Measurements from ENCODE around the gene ANKRD36. TPM values are rescaled to one million over a fixed set of nuclear protein-coding genes. Genes with fewer than 3 reads are reported as not detected.
"Not testable (repeated sequence)": the region's sequence is repeated elsewhere in the genome, so short reads cannot be mapped to it uniquely, and the experiment has no call there.

ANKRD36 gene
- total RNA-seq (2013): 5.9 TPM
- 1 to 10 TPM in 2 of 3 donors, under 1 TPM in 1; 0.93 to 1.9 (median 1.1) TPM for polyA plus RNA-seq
- 5.4 and 6.0 TPM in 2 replicates for polyA minus RNA-seq
- total RNA-seq: 4.7 to 38.7 (median 12.2) reads per million in 11 experiments

GRCh38 chr2:97113050-97113881 is at the start of gene ANKRD36:
Gene ANKRD36 (plus strand): TSS chr2:97113153. CDS start chr2:97113740, 587 bp downstream.
- Histone ChIP-seq H2AFZ (ENCODE audit: insufficient read depth, low read depth, low read length, poor library complexity, severe bottlenecking) (peak within 1 kb of the TSS; percentile 99), H3K9ac (ENCODE audit: insufficient read depth, low read length, poor library complexity, severe bottlenecking) (peak within 1 kb of the TSS; percentile 71), H3K4me2 (replicated peaks; ENCODE audit: extremely low read depth, low read length, poor library complexity, severe bottlenecking) (peak within 1 kb of the TSS; percentile 74), H3K4me3 (replicated peaks in 1 of 3; ENCODE audit: low read depth in 2 of 3, low read length in 3 of 3) (peak within 1 kb of the TSS; percentile 66 to 84 (median 77)), H3K27ac (ENCODE audit: low read depth in 1 of 2, low read length in 2 of 2) (peak within 1 kb of the TSS; percentile 60 to 76)
- H3K79me2 ChIP-seq (ENCODE audit: insufficient read depth, low read length); H4K20me1 ChIP-seq (ENCODE audit: insufficient read depth, low read length); intact Hi-C loops (cut with micrococcal nuclease); H3K9me3 Mint-ChIP-seq; H3K27me3 ChIP-seq (ENCODE audit: control insufficient read depth in 2 of 2, insufficient read depth in 2 of 2, low read length in 2 of 2); H3K9me3 ChIP-seq (replicated peaks in 1 of 2; ENCODE audit: control insufficient read depth in 1 of 2, insufficient read depth in 1 of 2, low read length in 2 of 2); H3K36me3 Mint-ChIP-seq; H3K4me1 ChIP-seq (ENCODE audit: control insufficient read depth in 1 of 2, insufficient read depth in 2 of 2, low read length in 2 of 2); H3K36me3 ChIP-seq (replicated peaks in 1 of 2; ENCODE audit: control insufficient read depth in 1 of 2, insufficient read depth in 2 of 2, low read length in 2 of 2): not testable (repeated sequence)
- Mint-ChIP-seq H3K4me3 (peak within 1 kb of the TSS; percentile 98 to 99), H3K4me1 (peaks cover 12% of the 10 kb centered on the region), H3K27ac (peak within 1 kb of the TSS; percentile 82 to 94 (median 93)), H3K27me3 (ENCODE audit: low read depth in 3 of 3) (peaks cover 4 to 12% (median 5%) of the 10 kb centered on the region in 3 donors)
- 0% methylated on average over 36 of the region's 74 CpGs for WGBS (ENCODE audit: insufficient coverage)
- peak; percentile 61 to 75 (median 72) for DNase-seq

- peaks cover 0 to 12% (median 2%) of the 10 kb centered on the region in 7 donors for H3K9me3 Mint-ChIP-seq
- H3K4me2 ChIP-seq (replicated peaks; ENCODE audit: extremely low read depth, low read length, poor library complexity, severe bottlenecking); H3K36me3 Mint-ChIP-seq; DNase-seq; H3K27me3 Mint-ChIP-seq (ENCODE audit: low read depth in 3 of 3); H3K27me3 ChIP-seq (ENCODE audit: control insufficient read depth in 2 of 2, insufficient read depth in 2 of 2, low read length in 2 of 2); H3K4me1 Mint-ChIP-seq; H3K9me3 ChIP-seq (replicated peaks in 1 of 2; ENCODE audit: control insufficient read depth in 1 of 2, insufficient read depth in 1 of 2, low read length in 2 of 2); H3K79me2 ChIP-seq (ENCODE audit: insufficient read depth, low read length); H3K9ac ChIP-seq (ENCODE audit: insufficient read depth, low read length, poor library complexity, severe bottlenecking); intact Hi-C loops (cut with micrococcal nuclease); H2AFZ ChIP-seq (ENCODE audit: insufficient read depth, low read depth, low read length, poor library complexity, severe bottlenecking); H3K4me3 ChIP-seq (replicated peaks in 1 of 3; ENCODE audit: low read depth in 2 of 3, low read length in 3 of 3); H3K4me1 ChIP-seq (ENCODE audit: control insufficient read depth in 1 of 2, insufficient read depth in 2 of 2, low read length in 2 of 2); H3K27ac Mint-ChIP-seq; H3K36me3 ChIP-seq (replicated peaks in 1 of 2; ENCODE audit: control insufficient read depth in 1 of 2, insufficient read depth in 2 of 2, low read length in 2 of 2); H3K27ac ChIP-seq (ENCODE audit: low read depth in 1 of 2, low read length in 2 of 2); H4K20me1 ChIP-seq (ENCODE audit: insufficient read depth, low read length); H3K4me3 Mint-ChIP-seq: not testable (repeated sequence)
- WGBS (ENCODE audit: insufficient coverage): 92% methylated on average over 2 of the region's 5 CpGs
Observed at GRCh38 chr2:97066030-97066429, 46.9 kb upstream of the ANKRD36 start.

Measured in CD14-positive monocyte (primary cell).